Vagina (tissue), 2 donors: ENCODE data around the gene PRIMPOL.

Experiments
- POLR2A ChIP-seq, 2 donors: fragments of 450-650 bp; IDR thresholded peaks; one replicate each; pipeline ENCODE4 v1.6.1; 2017; ENCODE audit warnings: antibody characterized with exemption in 2 of 2, mild to moderate bottlenecking in 2 of 2, moderate library complexity in 2 of 2
- POLR2AphosphoS5 ChIP-seq, 2 donors: sonication (generic); formaldehyde crosslinking; IDR thresholded peaks; one replicate each; pipeline ENCODE4 v1.9.0; 2017; ENCODE audit warnings: antibody characterized with exemption in 2 of 2, mild to moderate bottlenecking in 2 of 2, low read depth in 1 of 2; ENCODE audit not compliant: insufficient read depth in 1 of 2
- TF ChIP-seq, protein P1 (sequence below), 3 experiments: fragments of 450-650 bp in 2 of 3; fragments of 200-600 bp in 1 of 3; sonication (generic) in 1 of 3; IDR thresholded peaks; one replicate each; pipeline ENCODE4 v1.5.1; 2017 to 2019; ENCODE audit warnings: antibody characterized with exemption in 3 of 3, mild to moderate bottlenecking in 2 of 3, moderate library complexity in 2 of 3

- TF ChIP-seq, protein P1, sequence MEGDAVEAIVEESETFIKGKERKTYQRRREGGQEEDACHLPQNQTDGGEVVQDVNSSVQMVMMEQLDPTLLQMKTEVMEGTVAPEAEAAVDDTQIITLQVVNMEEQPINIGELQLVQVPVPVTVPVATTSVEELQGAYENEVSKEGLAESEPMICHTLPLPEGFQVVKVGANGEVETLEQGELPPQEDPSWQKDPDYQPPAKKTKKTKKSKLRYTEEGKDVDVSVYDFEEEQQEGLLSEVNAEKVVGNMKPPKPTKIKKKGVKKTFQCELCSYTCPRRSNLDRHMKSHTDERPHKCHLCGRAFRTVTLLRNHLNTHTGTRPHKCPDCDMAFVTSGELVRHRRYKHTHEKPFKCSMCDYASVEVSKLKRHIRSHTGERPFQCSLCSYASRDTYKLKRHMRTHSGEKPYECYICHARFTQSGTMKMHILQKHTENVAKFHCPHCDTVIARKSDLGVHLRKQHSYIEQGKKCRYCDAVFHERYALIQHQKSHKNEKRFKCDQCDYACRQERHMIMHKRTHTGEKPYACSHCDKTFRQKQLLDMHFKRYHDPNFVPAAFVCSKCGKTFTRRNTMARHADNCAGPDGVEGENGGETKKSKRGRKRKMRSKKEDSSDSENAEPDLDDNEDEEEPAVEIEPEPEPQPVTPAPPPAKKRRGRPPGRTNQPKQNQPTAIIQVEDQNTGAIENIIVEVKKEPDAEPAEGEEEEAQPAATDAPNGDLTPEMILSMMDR (IDR thresholded peaks at IDR 0.05) = no peak
- no peak for TF ChIP-seq POLR2A (IDR thresholded peaks at IDR 0.05)
- no peak for TF ChIP-seq POLR2AphosphoS5 (IDR thresholded peaks at IDR 0.05; ENCODE audit: insufficient read depth in 1 of 2, low read depth in 1 of 2)
Measured at GRCh38 chr4:184647266-184648053, 2.1 kb upstream of the PRIMPOL start.
